B cell (primary cell): ENCODE data around the gene EEF1AKMT3. TPM values are rescaled to one million over a fixed set of nuclear protein-coding genes. Genes with fewer than 3 reads are reported as not detected.
A peak's percentile ranks its signal among the peaks of the same experiment; 100 is the strongest.

Source experiments
- ATAC-seq: fragments of 200-7000 bp; cut with Tn5 transposase; one replicate; pipeline ENCODE4 v1.10.0; 2021; ENCODE audit warnings: low read depth, mild to moderate bottlenecking, moderate number of reproducible peaks, moderate library complexity
- CTCF ChIA-PET: fragments of 350-600 bp; sonication (Branson Sonifier 250); formaldehyde crosslinking; loops from one replicate; lab custom pipeline; 2021; ENCODE audit warnings: antibody characterized with exemption, inconsistent platforms; lab: Charles Lee
- POLR2A ChIA-PET: fragments of 350-600 bp; sonication (Branson Sonifier 250); formaldehyde crosslinking; loops from one replicate; lab custom pipeline; 2021; ENCODE audit warnings: antibody characterized with exemption; lab: Charles Lee
- DNase-seq: peaks from one replicate; pipeline ENCODE4 v3.0.0; 2013
- H2AFZ ChIP-seq: 2 replicates; pipeline ENCODE4 v1.6.1; 2012; ENCODE audit warnings: mild to moderate bottlenecking, low read depth, low read length; ENCODE audit not compliant: insufficient read depth, poor library complexity, severe bottlenecking
- H3K27ac ChIP-seq, 2 donors: 1 replicate in 1 of 2; 2 replicates in 1 of 2; pipeline ENCODE4 v1.5.1; 2012 to 2013; ENCODE audit warnings: low read length in 2 of 2, mild to moderate bottlenecking in 2 of 2, moderate library complexity in 1 of 2
- H3K27me3 ChIP-seq, 4 experiments: fragments of 200-600 bp in 1 of 4; sonication (generic) in 1 of 4; replicated peaks in 1 of 4; 1 replicate in 2 of 4; 2 replicates in 2 of 4; pipeline versions ENCODE4 v1.6.1 to v1.7.0; 2013 to 2016; ENCODE audit warnings: low read length in 3 of 4, mild to moderate bottlenecking in 2 of 4, mixed read lengths in 1 of 4, moderate library complexity in 1 of 4; ENCODE audit not compliant: insufficient read depth in 4 of 4, control insufficient read depth in 3 of 4; ENCODE audit errors: control extremely low read depth in 1 of 4
- H3K36me3 ChIP-seq, 2 experiments: replicated peaks in 1 of 2; 1 replicate in 1 of 2; 2 replicates in 1 of 2; pipeline versions ENCODE4 v1.6.1 to v1.7.1; 2013; ENCODE audit warnings: low read length in 1 of 2; ENCODE audit not compliant: insufficient read depth in 2 of 2, control insufficient read depth in 1 of 2; ENCODE audit errors: control extremely low read depth in 1 of 2, extremely low read depth in 1 of 2
- H3K4me1 ChIP-seq, 2 donors: fragments of 200-600 bp in 1 of 2; sonication (generic) in 1 of 2; 1 replicate in 1 of 2; 2 replicates in 1 of 2; pipeline versions ENCODE4 v1.5.1 to v1.6.1; 2013 to 2017; ENCODE audit warnings: low read length in 2 of 2; ENCODE audit not compliant: control insufficient read depth in 2 of 2, insufficient read depth in 2 of 2
- H3K4me2 ChIP-seq: replicated peaks from 2 replicates; pipeline ENCODE3; 2012; ENCODE audit warnings: mild to moderate bottlenecking, low read depth, low read length; ENCODE audit not compliant: poor library complexity, severe bottlenecking
- H3K4me3 ChIP-seq, 5 experiments: fragments of 200-600 bp in 1 of 5; sonication (generic) in 1 of 5; 1 replicate in 3 of 5; 2 replicates in 2 of 5; pipeline versions ENCODE4 v1.5.1 to v1.7.0; 2011 to 2016; ENCODE audit warnings: low read length in 4 of 5, mild to moderate bottlenecking in 4 of 5, low read depth in 2 of 5, control low read depth in 1 of 5, moderate library complexity in 1 of 5; ENCODE audit not compliant: insufficient read depth in 1 of 5; ENCODE audit errors: control extremely low read depth in 1 of 5, extremely low read depth in 1 of 5
- H3K79me2 ChIP-seq: fragments of 200-600 bp; sonication (generic); one replicate; pipeline ENCODE4 v1.6.0; 2016; ENCODE audit warnings: low read length; ENCODE audit not compliant: control insufficient read depth, insufficient read depth
- H3K9ac ChIP-seq: fragments of 200-600 bp; sonication (generic); 2 replicates; pipeline ENCODE4 v1.6.1; 2017; ENCODE audit warnings: mild to moderate bottlenecking, low read length, moderate library complexity
- H3K9me3 ChIP-seq, 3 donors: one replicate each; pipeline versions ENCODE4 v1.6.1 to v1.7.1; 2013; ENCODE audit warnings: low read length in 2 of 3; ENCODE audit not compliant: control insufficient read depth in 2 of 3, insufficient read depth in 1 of 3; ENCODE audit errors: control extremely low read depth in 1 of 3
- H4K20me1 ChIP-seq: 2 replicates; pipeline ENCODE4 v1.6.0; 2012; ENCODE audit warnings: mild to moderate bottlenecking, low read length; ENCODE audit not compliant: insufficient read depth, control insufficient read depth, poor library complexity, severe bottlenecking
- H3K27ac Mint-ChIP-seq: one replicate; pipeline ENCODE4 v1.8.0; 2021; ENCODE audit warnings: mixed read lengths
- H3K27me3 Mint-ChIP-seq: one replicate; pipeline ENCODE4 v1.8.0; 2021; ENCODE audit warnings: mixed read lengths
- H3K4me1 Mint-ChIP-seq: one replicate; pipeline ENCODE4 v1.8.0; 2021; ENCODE audit warnings: mixed read lengths
- H3K4me3 Mint-ChIP-seq: one replicate; pipeline ENCODE4 v1.8.0; 2021; ENCODE audit warnings: mixed read lengths
- H3K9me3 Mint-ChIP-seq: one replicate; pipeline ENCODE4 v1.8.0; 2022; ENCODE audit warnings: mixed read lengths; ENCODE audit not compliant: insufficient read depth
- CTCF ChIP-seq: fragments of 200-600 bp; IDR thresholded peaks from one replicate; pipeline ENCODE4 v1.8.0; 2022; ENCODE audit warnings: antibody characterized with exemption, mild to moderate bottlenecking
- EZH2 ChIP-seq: IDR thresholded peaks from 2 replicates; pipeline ENCODE4 v1.6.1; 2012; ENCODE audit warnings: borderline replicate concordance, low read depth, mild to moderate bottlenecking, moderate library complexity, low read length; ENCODE audit not compliant: insufficient read depth, poor library complexity, severe bottlenecking
- WGBS: methylation state at CpG from one replicate; pipeline ENCODE4 v1.1.5; 2013; ENCODE audit warnings: missing lambda C conversion rate; ENCODE audit not compliant: insufficient coverage; 5-methylcytosine and 5-hydroxymethylcytosine counted together
- intact Hi-C: fragments of 100-400 bp; cut with micrococcal nuclease; formaldehyde crosslinking; loops from one replicate; pipeline ENCODE4 v1.10.0; 2022
- polyA plus RNA-seq: library from polyadenylated mRNA; depleted of rRNA; stranded (reverse); fragments of >200 nt; gene quantifications from 2 replicates; pipeline ENCODE4 v1.2.3, GENCODE V29; 2012
- total RNA-seq, 2 donors: library from RNA; stranded (reverse); fragments of 120-200 nt in 1 of 2; gene quantifications; 1 replicate in 1 of 2; 2 replicates in 1 of 2; pipeline versions ENCODE4 v1.2.3 to v1.2.4, GENCODE V29; 2013 to 2022

EEF1AKMT3 gene
- total and polyA plus RNA-seq, 2 donors (not counting 1 experiment from before 2014, with no cell fraction given) = 0.89 to 1.3 TPM

- DNase-seq (peak; percentile 97), ATAC-seq (peak; percentile 86)
- Histone ChIP-seq H3K4me2 (peak within 1 kb of the TSS; percentile 91), H3K27me3 (no peaks in the 10 kb centered on the region), H3K27ac (peak within 1 kb of the TSS; percentile 80 to 94), H4K20me1 (peaks cover 11% of the 10 kb centered on the region), H3K9me3 (no peaks in the 10 kb centered on the region), H3K9ac (peak within 1 kb of the TSS; percentile 94), H2AFZ (peak within 1 kb of the TSS; percentile 74), H3K4me1 (peaks cover 33 to 52% of the 10 kb centered on the region in 2 donors), H3K4me3 (peak within 1 kb of the TSS; percentile 68 to 90 (median 86)), H3K79me2 (peaks cover 51% of the 10 kb centered on the region), H3K36me3 (peaks cover 2 to 36% of the 10 kb centered on the region in 2 experiments)
- Mint-ChIP-seq H3K27ac (peak within 1 kb of the TSS; percentile 91), H3K9me3 (no peaks in the 10 kb centered on the region), H3K4me3 (peak within 1 kb of the TSS; percentile 92), H3K4me1 (peaks cover 44% of the 10 kb centered on the region), H3K27me3 (no peaks in the 10 kb centered on the region)
- ChIA-PET CTCF (interaction anchor here (0.6 to 1.5 kb wide), 4 partner anchors 11 to 331 kb away, joined by 3 to 10 read pairs (median 6); no protein-coding TSS in a partner anchor), POLR2A (interaction anchor here (0.6 to 1.3 kb wide), 4 partner anchors 9 to 1109 kb away, joined by 3 to 7 read pairs (median 6); no protein-coding TSS in a partner anchor)
- WGBS = under 1% methylated on average over 21 of the region's 29 CpGs
- intact Hi-C loops = loop anchor here (1.0 to 5.0 kb wide), 4 partner anchors 7 to 113 kb away; partner anchors contain the start of genes B4GALNT1, CDK4, OS9 and TSFM
- TF ChIP-seq CTCF (no peak), EZH2 (no peak)
These were observed 27.5 kb upstream of the EEF1AKMT3 start, which contains the start of gene TSPAN31 for GRCh38 chr12:57744777-57745484. Gene TSPAN31 (plus strand): TSS chr12:57745039. CDS start chr12:57745155, 116 bp downstream.
